Measurements from ENCODE around the gene CORO1A. TPM values are rescaled to one million over a fixed set of nuclear protein-coding genes. Genes with fewer than 3 reads are reported as not detected.

The CORO1A gene
- total RNA-seq: 100 to 1,000 TPM; 972 to 977 TPM

DNA sequence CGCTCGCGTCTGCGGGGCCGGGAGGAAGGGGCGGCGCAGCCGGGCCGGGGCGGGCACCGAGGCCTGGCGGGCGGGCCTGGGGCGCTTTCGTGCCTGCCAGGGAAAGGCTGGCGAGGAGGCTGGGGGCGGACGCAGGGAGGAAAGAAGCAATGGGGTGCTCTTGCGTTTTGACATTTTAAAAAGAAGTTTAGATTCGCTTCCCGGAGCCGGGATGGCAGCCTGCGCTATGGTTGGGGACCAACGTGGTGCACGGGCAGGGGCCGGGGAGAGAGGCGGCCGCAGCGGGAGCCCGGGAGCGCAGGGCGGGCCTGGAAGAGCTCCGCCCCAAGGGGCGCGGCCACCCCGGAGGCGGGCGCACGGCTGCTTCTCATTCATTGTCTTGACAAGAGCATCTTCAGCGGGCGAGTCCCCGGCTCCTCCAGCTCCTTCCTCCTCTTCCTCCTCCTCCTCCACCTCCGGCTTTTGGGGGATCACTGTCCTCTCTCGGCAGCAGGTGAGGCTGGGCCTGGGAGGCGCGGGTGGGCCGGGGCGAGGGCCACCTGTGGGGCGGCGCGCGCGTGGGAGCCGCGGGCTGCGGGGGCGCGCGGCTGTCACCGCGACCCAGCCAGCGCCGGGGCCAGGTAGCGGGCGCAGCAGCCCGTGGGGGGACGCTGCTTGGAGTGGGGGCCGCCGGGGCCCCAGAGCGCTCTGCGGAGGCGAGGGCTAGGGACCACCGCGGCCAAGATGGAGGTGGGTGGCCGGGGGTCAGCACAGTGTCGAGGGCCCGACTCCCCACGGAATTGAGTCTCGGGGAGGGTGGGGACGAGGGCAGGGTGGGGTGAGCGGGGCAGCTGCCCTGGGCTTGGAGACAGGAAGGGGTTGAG is at the start of gene CORO1A:
TSS of gene CORO1A (plus strand) at position 370 of the 863 bp plus-strand sequence. CDS start 1,608 bp downstream, outside the sequence.
- Mint-ChIP-seq H3K4me1 (peaks cover 29% of the 10 kb centered on the region), H3K4me3 (peak within 1 kb of the TSS; percentile 100), H3K36me3 (peaks cover 43% of the 10 kb centered on the region), H3K27ac (peak within 1 kb of the TSS; percentile 100), H3K27me3 (no peaks in the 10 kb centered on the region), H3K9me3 (no peaks in the 10 kb centered on the region)
- peak; percentile 90 for DNase-seq

DNA sequence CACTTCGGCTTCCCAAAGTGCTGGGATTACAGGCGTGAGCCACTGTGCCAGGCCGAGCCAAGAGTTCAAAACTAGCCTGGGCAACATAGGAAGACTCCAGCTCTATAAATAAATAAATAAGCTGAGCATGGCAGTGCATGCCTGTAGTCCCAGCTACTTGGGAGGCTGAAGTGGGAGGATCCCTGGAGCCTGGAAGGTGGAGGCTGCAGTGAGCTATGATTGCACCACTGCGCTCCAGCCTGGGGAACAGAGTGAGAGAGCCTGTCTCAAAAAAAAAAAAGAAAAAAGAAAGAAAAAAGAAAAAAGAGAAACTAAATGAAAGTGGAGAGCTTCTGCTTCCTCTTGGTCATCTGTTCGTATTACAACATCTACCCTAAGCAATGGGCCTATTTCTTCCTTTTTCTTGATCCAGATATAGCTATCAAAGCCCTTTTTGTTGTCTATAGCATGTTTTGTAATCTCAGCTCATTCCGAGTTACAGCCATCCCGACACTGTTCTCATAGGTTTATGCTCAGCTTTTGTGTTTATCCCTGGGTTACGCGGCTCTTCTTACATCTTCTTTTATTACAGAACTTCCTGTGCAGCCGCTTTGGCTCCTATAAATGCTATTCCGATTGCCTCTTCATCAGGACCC is 46.3 kb upstream of the CORO1A start:
- Mint-ChIP-seq H3K4me1 (peaks cover 12% of the 10 kb centered on the region), H3K36me3 (peaks cover 3% of the 10 kb centered on the region), H3K27ac (no peak overlapping the region), H3K9me3 (no peaks in the 10 kb centered on the region), H3K27me3 (no peaks in the 10 kb centered on the region), H3K4me3 (no peak overlapping the region)
- no peak for DNase-seq

DNA sequence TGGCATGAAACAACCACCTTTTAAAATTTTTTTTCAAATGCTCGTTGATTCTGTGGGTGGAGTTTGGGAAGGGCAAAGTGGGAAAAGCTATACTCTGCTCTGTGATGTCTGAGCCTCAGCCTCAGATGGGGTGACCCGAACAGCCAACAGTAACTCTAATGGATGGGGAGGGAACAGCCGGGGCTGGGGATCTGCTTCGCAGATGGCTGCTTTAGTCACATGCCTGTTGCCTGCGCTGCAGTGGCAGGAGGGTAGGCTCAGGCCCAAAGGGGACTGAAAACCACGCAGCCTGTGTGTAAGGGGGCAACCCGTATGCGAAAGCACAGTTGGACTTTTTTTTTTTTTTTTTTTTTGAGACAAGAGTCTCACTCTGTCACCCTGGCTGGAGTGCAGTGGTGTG is 45.5 kb upstream of the CORO1A start:
- H3K4me1 Mint-ChIP-seq: peaks cover 17% of the 10 kb centered on the region
- no peak overlapping the region for H3K4me3 Mint-ChIP-seq
- no peak for DNase-seq
- peaks cover 2% of the 10 kb centered on the region for H3K36me3 Mint-ChIP-seq
- H3K27ac Mint-ChIP-seq: no peak overlapping the region
- H3K27me3 Mint-ChIP-seq: no peaks in the 10 kb centered on the region
- H3K9me3 Mint-ChIP-seq: no peaks in the 10 kb centered on the region

DNA sequence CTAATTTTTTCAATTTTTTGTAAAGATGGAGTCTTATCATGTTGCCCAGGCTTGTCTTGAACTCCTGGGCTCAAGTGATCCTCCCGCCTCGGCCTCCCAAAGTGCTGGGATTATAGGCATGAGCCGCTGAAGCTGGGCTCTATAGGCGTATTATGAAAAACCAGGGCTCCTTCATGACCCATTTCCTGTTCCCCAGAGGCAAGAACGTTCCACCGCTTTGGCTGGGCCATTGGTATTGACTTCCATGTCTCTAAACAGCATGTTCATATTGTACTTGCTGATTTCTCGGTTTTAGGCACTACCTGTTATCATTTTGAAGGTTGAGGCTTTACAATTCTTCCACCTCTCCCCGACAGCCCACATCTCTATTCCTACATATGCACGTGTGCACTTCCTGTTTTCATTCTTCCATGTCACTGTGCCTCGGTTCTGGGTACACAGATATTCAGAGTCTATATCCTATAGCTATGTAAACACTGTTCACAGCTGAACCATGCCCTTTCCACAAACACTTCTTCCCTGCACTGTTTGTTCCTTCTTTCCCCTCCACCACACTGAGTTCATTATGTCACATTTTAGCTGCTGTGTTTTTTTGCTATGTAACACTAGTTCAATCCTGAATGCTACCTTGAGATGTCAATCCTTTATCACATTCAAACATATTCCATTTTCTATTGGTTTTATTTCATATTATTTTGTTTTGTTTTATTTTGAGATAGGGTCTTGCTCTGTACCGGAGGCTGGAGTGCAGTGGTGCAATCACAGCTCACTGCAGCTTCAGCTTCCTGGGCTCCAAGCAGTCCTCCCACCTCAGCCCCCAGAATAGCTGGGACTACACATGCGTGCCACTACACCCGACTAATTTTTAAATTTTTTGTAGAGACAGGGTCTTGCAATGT is 43.6 kb upstream of the CORO1A start:
- Mint-ChIP-seq H3K9me3 (no peaks in the 10 kb centered on the region), H3K27me3 (no peaks in the 10 kb centered on the region), H3K27ac (peak overlapping the region; percentile 73), H3K36me3 (no peaks in the 10 kb centered on the region), H3K4me1 (peaks cover 23% of the 10 kb centered on the region), H3K4me3 (no peak overlapping the region)
- DNase-seq: no peak

DNA sequence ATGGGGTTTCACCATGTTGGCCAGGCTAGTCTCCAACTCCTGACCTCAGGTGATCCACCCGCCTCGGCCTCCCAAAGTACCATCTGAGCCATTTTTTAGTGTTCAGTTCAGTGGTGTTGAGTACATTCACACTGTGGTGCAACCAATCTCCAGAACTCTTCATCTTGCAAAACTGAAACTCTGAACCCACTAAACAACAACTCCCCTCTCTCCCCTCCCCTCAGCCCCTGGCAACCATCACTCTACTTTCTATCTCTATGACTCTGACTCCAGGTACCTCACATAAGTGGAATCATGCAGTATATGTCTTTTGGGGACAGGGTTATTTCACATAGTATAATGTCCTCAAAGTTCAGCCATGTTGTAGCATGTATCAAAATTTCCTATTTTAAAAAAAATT is 41.7 kb upstream of the CORO1A start:
- H3K4me3 Mint-ChIP-seq: no peak overlapping the region
- no peak overlapping the region for H3K27ac Mint-ChIP-seq
- peaks cover 26% of the 10 kb centered on the region for H3K4me1 Mint-ChIP-seq
- no peaks in the 10 kb centered on the region for H3K9me3 Mint-ChIP-seq
- DNase-seq: no peak
- H3K27me3 Mint-ChIP-seq: no peaks in the 10 kb centered on the region
- no peaks in the 10 kb centered on the region for H3K36me3 Mint-ChIP-seq

DNA sequence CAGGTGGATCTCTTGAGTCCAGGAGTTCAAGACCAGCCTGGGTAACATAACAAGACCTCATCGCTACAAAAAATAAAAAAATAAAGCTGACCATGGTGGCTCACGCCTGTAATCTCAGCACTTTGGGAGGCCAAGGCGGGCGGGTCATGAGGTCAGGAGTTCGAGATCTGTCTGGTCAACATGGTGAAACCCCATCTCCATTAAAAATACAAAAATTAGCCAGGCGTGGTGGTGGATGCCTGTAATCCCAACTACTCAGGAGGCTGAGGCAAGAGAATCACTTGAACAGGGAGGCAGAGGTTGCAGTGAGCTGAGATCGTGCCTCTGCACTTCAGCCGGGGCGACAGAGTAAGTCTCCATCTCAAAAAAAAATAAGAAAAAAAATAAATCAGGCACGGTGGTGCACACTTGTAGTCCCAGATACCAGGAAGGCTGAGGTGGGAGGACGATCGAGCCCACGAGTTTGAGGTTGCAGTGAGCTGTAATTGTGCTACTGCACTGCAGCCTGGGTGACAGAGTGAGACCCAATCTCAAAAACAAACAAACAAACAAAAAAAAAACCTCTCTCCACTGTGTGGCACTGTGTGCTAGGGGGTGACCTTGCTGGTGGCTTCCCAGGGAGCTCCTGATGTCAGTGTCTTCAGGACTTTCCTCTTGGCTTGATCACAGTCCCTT is 40.6 kb upstream of the CORO1A start:
- H3K27me3 Mint-ChIP-seq: no peaks in the 10 kb centered on the region
- H3K9me3 Mint-ChIP-seq: no peaks in the 10 kb centered on the region
- no peak overlapping the region for H3K4me3 Mint-ChIP-seq
- no peak for DNase-seq
- peak overlapping the region; percentile 13 for H3K27ac Mint-ChIP-seq
- no peaks in the 10 kb centered on the region for H3K36me3 Mint-ChIP-seq
- H3K4me1 Mint-ChIP-seq: peaks cover 26% of the 10 kb centered on the region

DNA sequence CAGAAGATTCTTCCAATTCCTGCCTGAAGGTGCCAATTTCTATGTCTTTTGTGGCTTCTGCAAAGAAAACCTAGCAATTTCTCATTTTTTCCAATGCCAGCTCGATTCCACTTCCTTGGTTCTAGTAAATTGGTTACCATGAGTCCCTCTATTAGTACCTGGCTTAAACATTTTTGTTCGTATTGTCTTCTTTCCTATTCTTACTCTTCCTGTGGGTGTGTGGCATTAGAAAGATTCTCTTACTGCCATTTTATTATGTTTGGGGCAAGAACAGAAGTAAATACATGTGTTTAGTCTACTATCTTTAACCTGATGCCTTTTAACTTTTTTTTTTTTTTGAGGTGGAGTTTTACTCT is 40.1 kb upstream of the CORO1A start:
- no peaks in the 10 kb centered on the region for H3K27me3 Mint-ChIP-seq
- DNase-seq: no peak
- no peak overlapping the region for H3K4me3 Mint-ChIP-seq

DNA sequence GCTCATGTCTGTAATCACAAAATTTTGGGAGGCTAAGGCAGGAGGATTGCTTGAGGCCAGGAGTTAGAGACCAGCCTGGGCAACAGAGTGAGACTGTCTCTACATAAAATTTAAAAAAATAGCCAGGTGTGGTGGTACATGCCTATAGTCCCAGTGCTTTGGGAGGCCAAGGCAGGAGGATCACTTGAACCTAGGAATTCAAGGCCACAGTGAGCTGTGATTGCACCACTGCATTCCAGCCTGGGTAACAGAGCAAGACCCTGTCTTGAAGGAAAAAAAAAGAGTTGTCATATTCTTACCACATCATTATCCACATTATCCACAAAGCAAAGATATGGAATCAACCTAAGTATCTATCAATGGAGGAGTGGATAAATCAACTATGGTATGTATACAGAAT is 39.4 kb upstream of the CORO1A start:
- Mint-ChIP-seq H3K4me1 (peaks cover 25% of the 10 kb centered on the region), H3K36me3 (peaks cover 1% of the 10 kb centered on the region), H3K4me3 (no peak overlapping the region), H3K9me3 (peaks cover 4% of the 10 kb centered on the region), H3K27me3 (no peaks in the 10 kb centered on the region), H3K27ac (no peak overlapping the region)
- no peak for DNase-seq

More for the DNA sequence above, 40.1 kb upstream of the CORO1A start:
- Mint-ChIP-seq H3K4me1 (peaks cover 26% of the 10 kb centered on the region), H3K27ac (peak overlapping the region; percentile 13), H3K36me3 (no peaks in the 10 kb centered on the region), H3K9me3 (no peaks in the 10 kb centered on the region)

DNA sequence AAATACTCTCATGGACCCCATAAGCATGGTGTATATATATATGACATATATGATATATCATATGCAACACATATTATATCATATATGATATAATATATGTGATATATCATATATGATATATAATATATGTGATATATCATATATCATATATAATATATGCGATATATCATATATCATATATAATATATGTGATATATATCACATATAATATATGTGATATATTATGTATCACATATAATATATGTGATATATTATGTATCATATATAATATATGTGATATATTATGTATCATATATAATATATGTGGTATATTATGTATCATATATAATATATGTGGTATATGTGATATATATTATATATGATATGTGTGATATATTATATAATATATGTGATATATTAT is 38.5 kb upstream of the CORO1A start:
- H3K9me3 Mint-ChIP-seq: peaks cover 12% of the 10 kb centered on the region
- DNase-seq: no peak
- peaks cover 6% of the 10 kb centered on the region for H3K36me3 Mint-ChIP-seq
- no peaks in the 10 kb centered on the region for H3K27me3 Mint-ChIP-seq
- peaks cover 18% of the 10 kb centered on the region for H3K4me1 Mint-ChIP-seq
- no peak overlapping the region for H3K4me3 Mint-ChIP-seq
- no peak overlapping the region for H3K27ac Mint-ChIP-seq

DNA sequence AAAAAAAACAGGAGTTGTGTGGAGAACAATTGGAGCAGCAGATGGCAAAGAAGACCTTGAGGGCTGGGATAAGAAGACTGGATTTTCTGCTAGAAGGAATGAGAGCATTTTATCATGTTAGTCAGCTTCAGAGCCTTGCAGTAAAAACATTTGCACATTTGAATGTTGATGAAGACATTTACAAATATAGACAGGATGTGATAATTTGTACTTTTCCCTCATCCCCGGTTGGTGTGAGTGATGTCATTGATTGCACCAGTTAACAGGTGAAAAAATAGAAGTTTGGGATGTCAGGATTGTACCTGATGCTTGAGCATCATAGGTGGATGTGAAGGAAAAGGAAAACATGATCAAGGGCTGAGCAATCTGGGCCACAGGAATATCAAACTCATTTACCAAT is 37.7 kb upstream of the CORO1A start:
- Mint-ChIP-seq H3K4me3 (no peak overlapping the region), H3K9me3 (peaks cover 12% of the 10 kb centered on the region), H3K27me3 (no peaks in the 10 kb centered on the region), H3K27ac (no peak overlapping the region), H3K36me3 (peaks cover 6% of the 10 kb centered on the region), H3K4me1 (peaks cover 17% of the 10 kb centered on the region)
- no peak for DNase-seq

DNA sequence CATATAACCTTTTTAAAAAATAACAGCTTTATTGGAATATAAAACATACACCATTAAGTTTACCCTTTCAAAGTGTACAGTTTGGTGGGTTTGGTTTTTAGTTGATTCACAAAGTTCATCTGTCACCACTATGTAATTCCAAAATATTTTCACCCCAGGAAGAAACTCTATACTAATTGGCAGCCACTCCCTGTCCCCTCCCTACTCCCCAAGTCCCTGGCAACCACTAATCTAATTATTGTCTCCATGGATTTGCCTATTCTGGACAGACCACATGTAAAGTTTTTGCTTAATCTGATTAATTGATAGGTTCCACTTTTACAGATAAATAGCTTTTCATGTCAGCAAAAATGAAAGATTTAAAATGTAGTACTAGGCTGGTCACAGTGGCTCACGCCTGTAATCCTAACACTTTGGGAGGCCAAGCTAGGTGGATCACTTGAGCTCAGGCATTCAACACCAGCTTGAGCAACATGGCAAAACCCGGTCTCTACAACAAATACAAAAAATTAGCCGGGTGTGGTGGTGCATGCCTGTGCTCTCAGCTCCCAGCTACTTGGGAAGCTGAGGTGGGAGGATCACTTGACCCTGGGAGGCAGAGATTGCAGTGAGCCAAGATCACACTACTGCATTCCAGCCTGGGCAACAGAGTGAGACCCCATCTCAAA is 35.4 kb upstream of the CORO1A start:
- Mint-ChIP-seq H3K36me3 (peaks cover 6% of the 10 kb centered on the region), H3K4me1 (peaks cover 10% of the 10 kb centered on the region)
- no peak for DNase-seq

DNA sequence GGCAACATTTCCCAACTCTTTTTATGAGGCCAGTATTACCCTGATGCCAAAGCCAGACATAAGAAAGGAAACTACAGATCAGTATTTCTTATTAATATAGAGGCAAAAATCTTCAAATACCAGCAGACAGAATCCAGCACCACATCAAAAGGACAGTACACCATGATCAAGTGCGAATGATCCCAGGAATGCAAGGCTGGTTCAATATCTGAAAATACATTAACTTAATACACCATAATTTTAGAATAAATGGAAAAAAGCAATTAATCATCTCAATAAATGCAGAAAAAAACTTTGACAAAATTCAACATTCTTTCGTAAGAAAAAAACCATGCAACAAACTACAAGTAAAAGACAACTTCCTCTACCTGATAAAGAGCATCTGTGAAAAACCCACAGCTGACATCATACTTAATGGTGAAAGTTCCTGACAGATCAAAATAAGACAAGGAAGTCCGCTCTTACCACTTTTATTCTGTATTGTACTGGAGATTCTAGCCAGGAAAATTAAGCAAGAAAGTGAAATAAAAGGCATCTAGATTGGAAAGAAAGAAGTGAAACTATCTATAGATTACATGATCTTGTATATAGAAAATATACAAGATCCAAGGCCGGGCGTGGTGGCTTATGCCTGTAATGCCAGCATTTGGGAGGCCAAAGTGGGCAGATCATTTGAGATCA is 34.0 kb upstream of the CORO1A start:
- Mint-ChIP-seq H3K36me3 (peaks cover 6% of the 10 kb centered on the region), H3K4me3 (no peak overlapping the region), H3K4me1 (peaks cover 4% of the 10 kb centered on the region), H3K27me3 (no peaks in the 10 kb centered on the region), H3K9me3 (peaks cover 14% of the 10 kb centered on the region), H3K27ac (no peak overlapping the region)
- no peak for DNase-seq

More for the DNA sequence above, 35.4 kb upstream of the CORO1A start:
- H3K4me3 Mint-ChIP-seq: no peak overlapping the region
- H3K27me3 Mint-ChIP-seq: no peaks in the 10 kb centered on the region
- H3K27ac Mint-ChIP-seq: no peak overlapping the region
- H3K9me3 Mint-ChIP-seq: peaks cover 14% of the 10 kb centered on the region

DNA sequence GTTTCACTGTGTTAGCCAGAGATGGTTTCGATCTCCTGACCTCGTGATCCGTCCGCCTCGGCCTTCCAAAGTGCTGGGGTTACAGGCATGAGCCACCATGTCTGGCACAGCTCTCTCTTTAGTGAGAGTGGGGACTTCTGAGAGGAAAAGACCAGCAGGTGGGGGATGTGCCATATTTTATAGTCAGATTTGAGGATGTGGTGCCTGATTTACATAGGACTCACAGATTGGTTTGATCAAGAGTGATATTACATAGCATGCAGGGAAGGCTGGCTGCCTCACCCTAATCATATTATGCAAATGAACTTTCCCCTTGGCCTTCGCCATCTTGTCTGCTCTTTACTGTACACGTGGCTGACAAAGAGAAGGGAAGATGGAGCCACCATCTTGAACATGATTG is 32.3 kb upstream of the CORO1A start:
- peaks cover 14% of the 10 kb centered on the region for H3K9me3 Mint-ChIP-seq
- H3K27me3 Mint-ChIP-seq: no peaks in the 10 kb centered on the region
- DNase-seq: no peak
- H3K27ac Mint-ChIP-seq: no peak overlapping the region
- H3K4me3 Mint-ChIP-seq: no peak overlapping the region
- H3K36me3 Mint-ChIP-seq: peaks cover 6% of the 10 kb centered on the region
- peaks cover 1% of the 10 kb centered on the region for H3K4me1 Mint-ChIP-seq

DNA sequence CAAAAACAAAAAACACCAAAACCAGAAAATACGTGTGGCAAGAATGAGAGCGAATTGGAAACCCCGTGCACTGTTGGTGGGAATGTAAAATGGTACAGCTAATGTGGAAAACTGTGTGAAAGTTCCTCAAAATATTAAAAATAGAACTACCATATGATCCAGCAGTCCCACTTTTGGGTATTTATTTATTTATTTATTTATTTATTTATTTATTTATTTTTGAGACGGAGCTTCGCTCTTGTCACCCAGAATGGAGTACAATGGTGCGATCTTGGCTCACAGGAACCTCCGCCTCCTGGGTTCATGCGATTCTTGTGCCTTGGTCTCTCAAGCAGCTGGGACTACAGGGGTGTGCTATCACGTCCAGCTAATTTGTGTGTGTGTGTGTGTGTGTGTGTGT is 30.9 kb upstream of the CORO1A start:
- Mint-ChIP-seq H3K36me3 (peaks cover 6% of the 10 kb centered on the region), H3K9me3 (peaks cover 14% of the 10 kb centered on the region), H3K27ac (no peak overlapping the region), H3K27me3 (no peaks in the 10 kb centered on the region), H3K4me3 (no peak overlapping the region), H3K4me1 (peaks cover 1% of the 10 kb centered on the region)
- DNase-seq: no peak

Data from activated naive CD8-positive, alpha-beta T cell treated with anti-CD3 and anti-CD28 coated beads for 36 hours (primary cell).